BE2C (cell line): ENCODE data around the gene EDAR. TPM values are rescaled to one million over a fixed set of nuclear protein-coding genes. Genes with fewer than 3 reads are reported as not detected.

Experiments used
- DNase-seq: peaks from one replicate; pipeline ENCODE4 v3.0.0-alpha.2; 2020
- H3K27me3 ChIP-seq: fragments of 250-450 bp; sonication (Bioruptor Pico); 2 replicates; pipeline ENCODE4 v1.5.1; 2020; ENCODE audit warnings: mild to moderate bottlenecking
- H3K36me3 ChIP-seq: fragments of 250-450 bp; sonication (Bioruptor Pico); 2 replicates; pipeline ENCODE4 v1.5.1; 2020; ENCODE audit warnings: mild to moderate bottlenecking
- H3K4me1 ChIP-seq: fragments of 250-450 bp; sonication (Bioruptor Pico); 2 replicates; pipeline ENCODE4 v1.5.1; 2020
- H3K4me3 ChIP-seq: 2 replicates; pipeline ENCODE4 v1.5.1; 2011; ENCODE audit warnings: low read depth, low read length
- H3K9me3 ChIP-seq: fragments of 250-450 bp; sonication (Bioruptor Pico); 2 replicates; pipeline ENCODE4 v1.5.1; 2020
- CTCF ChIP-seq: IDR thresholded peaks from 2 replicates; pipeline ENCODE4 v1.5.1; 2012; ENCODE audit warnings: mild to moderate bottlenecking, low read depth, low read length
- polyA plus RNA-seq: library from polyadenylated mRNA; unstranded; fragments of >200 nt; gene quantifications from one replicate; pipeline ENCODE4 v1.2.1, GENCODE V29; 2012; ENCODE audit warnings: low read depth, missing spikeins; ENCODE audit not compliant: insufficient read length, insufficient read depth

The EDAR gene
- not detected for polyA plus RNA-seq

- no peaks in the 10 kb centered on the region for H3K36me3 ChIP-seq
- peak; percentile 47 for DNase-seq
- H3K9me3 ChIP-seq = no peaks in the 10 kb centered on the region
- no peaks in the 10 kb centered on the region for H3K27me3 ChIP-seq
- peak; percentile 71 for TF ChIP-seq CTCF
- no peak within 1 kb of the TSS for H3K4me3 ChIP-seq
- no peaks in the 10 kb centered on the region for H3K4me1 ChIP-seq
Observed at GRCh38 chr2:108988796-108989713, at the start of gene EDAR. Gene EDAR (minus strand): TSS chr2:108989220. CDS start chr2:108931014, 58,206 bp downstream.

GRCh38 chr2:109033171-109033570 is 44.2 kb upstream of the EDAR start:
- no peaks in the 10 kb centered on the region for H3K4me1 ChIP-seq
- H3K36me3 ChIP-seq = no peaks in the 10 kb centered on the region
- DNase-seq = no peak
- H3K4me3 ChIP-seq = no peak overlapping the region
- no peaks in the 10 kb centered on the region for H3K9me3 ChIP-seq
- H3K27me3 ChIP-seq = no peaks in the 10 kb centered on the region
- no peak for TF ChIP-seq CTCF

- no peak overlapping the region; the same call in 1 of the 2 replicates for H3K4me3 ChIP-seq
- DNase-seq = no peak
- TF ChIP-seq CTCF = no peak
Observed at GRCh38 chr2:109032229-109032820, 43.3 kb upstream of the EDAR start.

GRCh38 chr2:109031476-109032228 is 42.6 kb upstream of the EDAR start:
- Histone ChIP-seq H3K9me3 (no peaks in the 10 kb centered on the region), H3K4me1 (no peaks in the 10 kb centered on the region), H3K4me3 (peak overlapping the region; percentile 42), H3K27me3 (no peaks in the 10 kb centered on the region), H3K36me3 (no peaks in the 10 kb centered on the region)
- DNase-seq = peak; percentile 42
- TF ChIP-seq CTCF = no peak

More at GRCh38 chr2:109032229-109032820, 43.3 kb upstream of the EDAR start:
- Histone ChIP-seq H3K27me3 (no peaks in the 10 kb centered on the region), H3K9me3 (no peaks in the 10 kb centered on the region), H3K36me3 (no peaks in the 10 kb centered on the region), H3K4me1 (no peaks in the 10 kb centered on the region)

- H3K27me3 ChIP-seq = no peaks in the 10 kb centered on the region
- no peaks in the 10 kb centered on the region for H3K36me3 ChIP-seq
- TF ChIP-seq CTCF = no peak
- no peak for DNase-seq
- peak overlapping the region; percentile 42 for H3K4me3 ChIP-seq
- no peaks in the 10 kb centered on the region for H3K9me3 ChIP-seq
- no peaks in the 10 kb centered on the region for H3K4me1 ChIP-seq
Observed at GRCh38 chr2:109030870-109031475, 42.0 kb upstream of the EDAR start.
